GM10248 (cell line): ENCODE data around the gene KCNMB4.

Source experiments
- CTCF ChIA-PET: fragments of 300-600 bp; sonication (Branson Sonifier 250); formaldehyde crosslinking; extraction: SDS; loops from one replicate; lab custom pipeline; 2021; ENCODE audit warnings: antibody characterized with exemption; lab: Yijun Ruan, JAX
- POLR2A ChIA-PET: fragments of 350-650 bp; sonication (Branson Sonifier 250); formaldehyde crosslinking; extraction: SDS; loops from one replicate; lab custom pipeline; 2020; ENCODE audit warnings: antibody characterized with exemption; lab: Yijun Ruan, JAX
- DNase-seq: peaks from one replicate; pipeline ENCODE4 v3.0.0; 2012; ENCODE audit errors: extremely low spot score
- CTCF ChIP-seq: IDR thresholded peaks from 2 replicates; pipeline ENCODE4 v1.5.1; 2012; ENCODE audit warnings: mild to moderate bottlenecking, low read depth; ENCODE audit errors: extremely low read depth, missing control alignments, control extremely low read depth

The KCNMB4 gene

GRCh38 chr12:70366581-70367257 lies 629 bp downstream of the KCNMB4 start:
- ChIA-PET CTCF (interaction anchor here (0.6 kb wide), 1 partner anchor 14 kb away, joined by 3 read pairs; no protein-coding TSS in a partner anchor), POLR2A (interaction anchor here (0.7 to 1.2 kb wide), 2 partner anchors 10 to 57 kb away, joined by 3 to 4 read pairs; no protein-coding TSS in a partner anchor)
- peak; percentile 59 for DNase-seq
- no peak for TF ChIP-seq CTCF

GRCh38 chr12:70367258-70368141 lies 1.4 kb downstream of the KCNMB4 start:
- DNase-seq: no peak
- CTCF ChIA-PET: interaction anchor here (0.6 to 1.0 kb wide), 2 partner anchors 15 to 467 kb away, joined by 3 read pairs; no protein-coding TSS in a partner anchor
- no peak for TF ChIP-seq CTCF
- POLR2A ChIA-PET: no interaction called here

- CTCF ChIA-PET: interaction anchor here (1.2 kb wide), 1 partner anchor 14 kb away, joined by 3 read pairs; no protein-coding TSS in a partner anchor
- DNase-seq: no peak
- no peak for TF ChIP-seq CTCF
- POLR2A ChIA-PET: no interaction called here
These were observed 6.8 kb downstream of the KCNMB4 start for GRCh38 chr12:70372881-70373280.

GRCh38 chr12:70379846-70380245 lies 13.8 kb downstream of the KCNMB4 start:
- ChIA-PET POLR2A (no interaction called here), CTCF (interaction anchor here (1.6 kb wide), 1 partner anchor 11 kb away, joined by 4 read pairs; no protein-coding TSS in a partner anchor)
- no peak for DNase-seq
- TF ChIP-seq CTCF: no peak

- POLR2A ChIA-PET: no interaction called here
- DNase-seq: no peak
- CTCF ChIA-PET: interaction anchor here (1.0 kb wide), 1 partner anchor 16 kb away, joined by 3 read pairs; no protein-coding TSS in a partner anchor
- TF ChIP-seq CTCF: no peak
These were observed 17.4 kb downstream of the KCNMB4 start for GRCh38 chr12:70383484-70383883.

GRCh38 chr12:70383886-70384285 lies 17.8 kb downstream of the KCNMB4 start:
- POLR2A ChIA-PET: interaction anchor here (0.5 kb wide), 1 partner anchor 78 kb away, joined by 9 read pairs; no protein-coding TSS in a partner anchor
- no peak for TF ChIP-seq CTCF
- CTCF ChIA-PET: interaction anchor here (1.0 kb wide), 1 partner anchor 16 kb away, joined by 3 read pairs; no protein-coding TSS in a partner anchor
- DNase-seq: no peak
